PFSK-1 (cell line): ENCODE measurements around the gene SMLR1.

Experiments
- FOXP2 ChIP-seq: optimal IDR thresholded peaks from 2 replicates; pipeline ENCODE3; 2011; ENCODE audit warnings: borderline replicate concordance, control low read depth, inconsistent platforms; ENCODE audit not compliant: insufficient read depth; ENCODE audit errors: extremely low read length, extremely low read depth
- POLR2AphosphoS5 ChIP-seq: IDR thresholded peaks from 2 replicates; pipeline ENCODE4 v1.6.1; 2012; ENCODE audit warnings: low read depth, mild to moderate bottlenecking, control low read depth, low read length, moderate library complexity
- REST ChIP-seq, 2 experiments: IDR thresholded peaks; 2 replicates each; pipeline versions ENCODE4 v1.6.1 to v1.8.0; 2011 to 2012; ENCODE audit warnings: low read depth in 2 of 2, low read length in 2 of 2, control low read depth in 1 of 2, inconsistent platforms in 1 of 2, mild to moderate bottlenecking in 1 of 2, moderate library complexity in 1 of 2; ENCODE audit not compliant: insufficient read depth in 1 of 2
- SIN3A ChIP-seq: IDR thresholded peaks from 2 replicates; pipeline ENCODE4 v1.6.1; 2012; ENCODE audit warnings: mild to moderate bottlenecking, low read length, moderate library complexity, borderline replicate concordance; ENCODE audit not compliant: insufficient read depth
- TAF1 ChIP-seq: IDR thresholded peaks from 2 replicates; pipeline ENCODE4 v1.6.1; 2012; ENCODE audit warnings: low read length, control low read depth, borderline replicate concordance; ENCODE audit not compliant: insufficient read depth

SMLR1 gene

GRCh38 chr6:130794010-130794697, 33.1 kb upstream of the SMLR1 start:
- TF ChIP-seq TAF1 (no peak), REST (IDR thresholded peaks at IDR 0.05; ENCODE audit: insufficient read depth in 1 of 2, low read depth in 2 of 2, low read length in 2 of 2) (no peak), POLR2AphosphoS5 (no peak), FOXP2 (no peak), SIN3A (no peak)

GRCh38 chr6:130794738-130795137, 32.5 kb upstream of the SMLR1 start:
- TF ChIP-seq REST (IDR thresholded peaks at IDR 0.05; ENCODE audit: insufficient read depth in 1 of 2, low read depth in 2 of 2, low read length in 2 of 2) (no peak), TAF1 (no peak), SIN3A (no peak), FOXP2 (no peak), POLR2AphosphoS5 (no peak)

GRCh38 chr6:130796313-130796905, 30.8 kb upstream of the SMLR1 start:
- TF ChIP-seq TAF1 = no peak
- TF ChIP-seq SIN3A = peak; percentile 41; the same call in 1 of the 2 replicates
- 0 out of 4 replicates have a peak, but pooled peaks of 1 of the 2 experiments have one; percentile 62 for TF ChIP-seq REST (IDR thresholded peaks at IDR 0.05; ENCODE audit: insufficient read depth in 1 of 2, low read depth in 2 of 2, low read length in 2 of 2)

- no peak for TF ChIP-seq REST (IDR thresholded peaks at IDR 0.05; ENCODE audit: insufficient read depth in 1 of 2, low read depth in 2 of 2, low read length in 2 of 2)
- no peak for TF ChIP-seq SIN3A
- no peak for TF ChIP-seq FOXP2
- TF ChIP-seq POLR2AphosphoS5 = no peak
- TF ChIP-seq TAF1 = no peak
Observed at GRCh38 chr6:130797061-130797460, 30.1 kb upstream of the SMLR1 start.
